ENCODE measurements around the gene FAM111A.

DNA sequence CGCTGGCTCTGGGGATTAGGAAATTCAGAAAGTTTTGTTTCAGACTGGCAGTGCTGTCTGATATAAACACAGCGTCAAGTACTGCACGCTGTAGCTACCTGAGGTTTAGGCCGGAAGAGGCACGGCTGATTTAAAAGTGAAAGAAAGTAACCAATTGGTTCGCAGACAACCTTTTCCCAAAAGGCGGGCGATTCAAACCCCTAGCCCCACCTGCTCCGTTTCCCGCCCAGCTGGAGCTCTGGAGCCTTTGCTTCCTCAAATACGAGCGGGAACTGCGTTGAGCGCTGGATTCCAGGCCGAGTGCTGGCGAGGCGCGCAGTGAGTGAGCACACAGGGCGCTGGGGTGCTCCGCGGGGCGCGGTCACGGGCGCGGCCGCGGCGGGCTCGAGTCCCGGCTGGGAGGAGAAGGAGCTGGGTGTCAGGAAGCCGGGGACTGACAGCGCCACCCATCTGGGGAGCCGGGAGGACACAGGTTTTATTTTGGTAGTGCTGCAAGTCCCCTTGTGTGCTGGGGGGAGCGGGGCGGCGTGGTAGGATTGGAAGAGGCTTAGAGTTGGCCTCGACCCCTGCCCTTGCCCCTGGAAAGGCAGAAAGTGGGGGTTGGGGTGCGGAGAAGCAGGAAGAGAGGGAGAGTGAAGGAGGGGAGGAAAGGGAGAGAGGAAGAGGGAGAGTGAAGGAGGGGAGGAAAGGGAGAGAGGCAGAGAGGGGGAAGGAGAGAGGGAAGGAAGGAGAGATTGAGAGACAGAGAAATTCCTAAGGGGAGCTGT lies 2.1 kb downstream of the FAM111A start:
- TF ChIP-seq, protein P1, sequence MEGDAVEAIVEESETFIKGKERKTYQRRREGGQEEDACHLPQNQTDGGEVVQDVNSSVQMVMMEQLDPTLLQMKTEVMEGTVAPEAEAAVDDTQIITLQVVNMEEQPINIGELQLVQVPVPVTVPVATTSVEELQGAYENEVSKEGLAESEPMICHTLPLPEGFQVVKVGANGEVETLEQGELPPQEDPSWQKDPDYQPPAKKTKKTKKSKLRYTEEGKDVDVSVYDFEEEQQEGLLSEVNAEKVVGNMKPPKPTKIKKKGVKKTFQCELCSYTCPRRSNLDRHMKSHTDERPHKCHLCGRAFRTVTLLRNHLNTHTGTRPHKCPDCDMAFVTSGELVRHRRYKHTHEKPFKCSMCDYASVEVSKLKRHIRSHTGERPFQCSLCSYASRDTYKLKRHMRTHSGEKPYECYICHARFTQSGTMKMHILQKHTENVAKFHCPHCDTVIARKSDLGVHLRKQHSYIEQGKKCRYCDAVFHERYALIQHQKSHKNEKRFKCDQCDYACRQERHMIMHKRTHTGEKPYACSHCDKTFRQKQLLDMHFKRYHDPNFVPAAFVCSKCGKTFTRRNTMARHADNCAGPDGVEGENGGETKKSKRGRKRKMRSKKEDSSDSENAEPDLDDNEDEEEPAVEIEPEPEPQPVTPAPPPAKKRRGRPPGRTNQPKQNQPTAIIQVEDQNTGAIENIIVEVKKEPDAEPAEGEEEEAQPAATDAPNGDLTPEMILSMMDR (IDR thresholded peaks at IDR 0.05; ENCODE audit: borderline replicate concordance, extremely low read depth, low read length, poor library complexity, severe bottlenecking), result peak; percentile 62
- TF ChIP-seq EZH2 (IDR thresholded peaks at IDR 0.05; ENCODE audit: borderline replicate concordance, low read depth, low read length, severe bottlenecking), result no peak

All from DND-41 (cell line).